Astrocyte (in vitro differentiated cells and primary cell): ENCODE data around the gene SCN8A. TPM values are rescaled to one million over a fixed set of nuclear protein-coding genes. Genes with fewer than 3 reads are reported as not detected.

Source experiments
- DNase-seq: peaks from one replicate; pipeline ENCODE4 v3.0.0-alpha.2; 2010; ENCODE audit warnings: low read depth
- FAIRE-seq: peaks from 2 replicates; lab custom pipeline; 2011; peaks lifted over from hg19 to GRCh38; lab: Jason Lieb, UNC
- H2AFZ ChIP-seq: 2 replicates; pipeline ENCODE4 v1.6.0; 2012; ENCODE audit warnings: low read depth, low read length, inconsistent platforms
- H3K27ac ChIP-seq: 2 replicates; pipeline ENCODE4 v1.5.1; 2011; ENCODE audit warnings: low read depth, low read length, inconsistent platforms
- H3K27me3 ChIP-seq: 2 replicates; pipeline ENCODE4 v1.6.0; 2011; ENCODE audit warnings: low read length, inconsistent platforms; ENCODE audit not compliant: insufficient read depth
- H3K36me3 ChIP-seq: 2 replicates; pipeline ENCODE4 v1.5.1; 2011; ENCODE audit warnings: low read length, inconsistent platforms; ENCODE audit not compliant: insufficient read depth
- H3K4me1 ChIP-seq: 2 replicates; pipeline ENCODE4 v1.5.1; 2011; ENCODE audit warnings: low read length, inconsistent platforms; ENCODE audit not compliant: insufficient read depth
- H3K4me2 ChIP-seq: 2 replicates; pipeline ENCODE4 v1.6.0; 2012; ENCODE audit warnings: low read length, inconsistent platforms
- H3K4me3 ChIP-seq: 2 replicates; pipeline ENCODE4 v1.5.1; 2011; ENCODE audit warnings: low read depth, mild to moderate bottlenecking, low read length, inconsistent platforms; ENCODE audit not compliant: insufficient read depth
- H3K79me2 ChIP-seq: 2 replicates; pipeline ENCODE4 v1.6.0; 2012; ENCODE audit warnings: mild to moderate bottlenecking, low read length, inconsistent platforms; ENCODE audit not compliant: insufficient read depth
- H3K9ac ChIP-seq: 2 replicates; pipeline ENCODE4 v1.6.0; 2012; ENCODE audit warnings: mild to moderate bottlenecking, low read length, inconsistent platforms
- H3K9me3 ChIP-seq: 2 replicates; pipeline ENCODE4 v1.5.1; 2012; ENCODE audit warnings: low read depth, mild to moderate bottlenecking, low read length, inconsistent platforms; ENCODE audit not compliant: insufficient read depth
- H4K20me1 ChIP-seq: 2 replicates; pipeline ENCODE4 v1.6.0; 2012; ENCODE audit warnings: low read length, inconsistent platforms; ENCODE audit not compliant: insufficient read depth
- H3K27ac Mint-ChIP-seq: one replicate; pipeline ENCODE4 v1.8.0; 2021; ENCODE audit warnings: mild to moderate bottlenecking, mixed read lengths; ENCODE audit not compliant: unreplicated experiment
- H3K27me3 Mint-ChIP-seq: one replicate; pipeline ENCODE4 v1.8.0; 2021; ENCODE audit warnings: low read depth, mixed read lengths; ENCODE audit not compliant: unreplicated experiment
- H3K36me3 Mint-ChIP-seq: one replicate; pipeline ENCODE4 v1.8.0; 2021; ENCODE audit warnings: low read depth, mixed read lengths; ENCODE audit not compliant: unreplicated experiment
- H3K4me1 Mint-ChIP-seq: one replicate; pipeline ENCODE4 v1.8.0; 2021; ENCODE audit warnings: low read depth, mixed read lengths; ENCODE audit not compliant: unreplicated experiment
- H3K4me3 Mint-ChIP-seq: one replicate; pipeline ENCODE4 v1.8.0; 2021; ENCODE audit warnings: mild to moderate bottlenecking, moderate library complexity, mixed read lengths; ENCODE audit not compliant: unreplicated experiment
- H3K9me3 Mint-ChIP-seq: one replicate; pipeline ENCODE4 v1.8.0; 2021; ENCODE audit warnings: mild to moderate bottlenecking, mixed read lengths; ENCODE audit not compliant: unreplicated experiment
- EZH2 ChIP-seq: IDR thresholded peaks from 2 replicates; pipeline ENCODE4 v1.6.1; 2012; ENCODE audit warnings: mild to moderate bottlenecking, low read length, inconsistent platforms; ENCODE audit not compliant: insufficient read depth
- total RNA-seq: library from RNA; stranded (reverse); gene quantifications from 2 replicates; pipeline ENCODE4 v1.2.1, GENCODE V29; 2021
- TF ChIP-seq, protein P1 (sequence below): IDR thresholded peaks from 2 replicates; pipeline ENCODE4 v1.5.1; 2011; ENCODE audit warnings: low read depth, mild to moderate bottlenecking, inconsistent platforms, low read length, moderate library complexity; ENCODE audit not compliant: insufficient read depth

Gene SCN8A
- total RNA-seq, 1 donor from 2014 or later, result 6.5 TPM

DNA sequence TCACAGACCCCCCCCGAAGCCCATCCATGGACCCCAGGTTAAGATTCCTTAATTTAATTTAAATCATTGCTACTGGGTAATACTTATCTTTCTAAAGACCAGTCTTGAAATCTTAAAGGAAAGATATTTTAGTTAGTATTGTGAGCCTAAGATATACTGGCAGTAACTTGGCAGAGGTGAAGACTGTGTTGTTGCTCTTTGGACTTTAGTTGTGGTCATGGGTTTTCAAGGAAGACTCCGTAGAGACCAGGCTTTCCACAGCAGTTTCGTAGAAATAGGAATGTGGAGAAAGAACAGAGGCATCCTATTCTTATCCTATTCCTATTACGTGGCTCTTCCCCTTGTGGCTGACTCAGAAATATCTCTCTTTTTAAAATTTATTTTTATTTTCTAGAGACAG lies 99.0 kb downstream of the SCN8A start:
- Mint-ChIP-seq H3K36me3 (no peaks in the 10 kb centered on the region), H3K27ac (no peak overlapping the region), H3K27me3 (no peaks in the 10 kb centered on the region), H3K4me1 (peaks cover 24% of the 10 kb centered on the region), H3K4me3 (no peak overlapping the region), H3K9me3 (no peaks in the 10 kb centered on the region)
- H3K36me3 ChIP-seq, result no peaks in the 10 kb centered on the region
- H3K79me2 ChIP-seq, result no peaks in the 10 kb centered on the region
- no peaks in the 10 kb centered on the region for H3K9me3 ChIP-seq
- no peaks in the 10 kb centered on the region for H3K27me3 ChIP-seq
- H3K4me2 ChIP-seq, result no peak overlapping the region
- no peak overlapping the region for H3K27ac ChIP-seq
- no peak overlapping the region for H3K9ac ChIP-seq
- FAIRE-seq, result no peak
- no peak overlapping the region for H3K4me3 ChIP-seq
- H4K20me1 ChIP-seq, result no peaks in the 10 kb centered on the region
- peaks cover 12% of the 10 kb centered on the region for H3K4me1 ChIP-seq
- H2AFZ ChIP-seq, result no peak overlapping the region
- no peak for DNase-seq
- TF ChIP-seq, protein P1, sequence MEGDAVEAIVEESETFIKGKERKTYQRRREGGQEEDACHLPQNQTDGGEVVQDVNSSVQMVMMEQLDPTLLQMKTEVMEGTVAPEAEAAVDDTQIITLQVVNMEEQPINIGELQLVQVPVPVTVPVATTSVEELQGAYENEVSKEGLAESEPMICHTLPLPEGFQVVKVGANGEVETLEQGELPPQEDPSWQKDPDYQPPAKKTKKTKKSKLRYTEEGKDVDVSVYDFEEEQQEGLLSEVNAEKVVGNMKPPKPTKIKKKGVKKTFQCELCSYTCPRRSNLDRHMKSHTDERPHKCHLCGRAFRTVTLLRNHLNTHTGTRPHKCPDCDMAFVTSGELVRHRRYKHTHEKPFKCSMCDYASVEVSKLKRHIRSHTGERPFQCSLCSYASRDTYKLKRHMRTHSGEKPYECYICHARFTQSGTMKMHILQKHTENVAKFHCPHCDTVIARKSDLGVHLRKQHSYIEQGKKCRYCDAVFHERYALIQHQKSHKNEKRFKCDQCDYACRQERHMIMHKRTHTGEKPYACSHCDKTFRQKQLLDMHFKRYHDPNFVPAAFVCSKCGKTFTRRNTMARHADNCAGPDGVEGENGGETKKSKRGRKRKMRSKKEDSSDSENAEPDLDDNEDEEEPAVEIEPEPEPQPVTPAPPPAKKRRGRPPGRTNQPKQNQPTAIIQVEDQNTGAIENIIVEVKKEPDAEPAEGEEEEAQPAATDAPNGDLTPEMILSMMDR, result no peak
- no peak for TF ChIP-seq EZH2

DNA sequence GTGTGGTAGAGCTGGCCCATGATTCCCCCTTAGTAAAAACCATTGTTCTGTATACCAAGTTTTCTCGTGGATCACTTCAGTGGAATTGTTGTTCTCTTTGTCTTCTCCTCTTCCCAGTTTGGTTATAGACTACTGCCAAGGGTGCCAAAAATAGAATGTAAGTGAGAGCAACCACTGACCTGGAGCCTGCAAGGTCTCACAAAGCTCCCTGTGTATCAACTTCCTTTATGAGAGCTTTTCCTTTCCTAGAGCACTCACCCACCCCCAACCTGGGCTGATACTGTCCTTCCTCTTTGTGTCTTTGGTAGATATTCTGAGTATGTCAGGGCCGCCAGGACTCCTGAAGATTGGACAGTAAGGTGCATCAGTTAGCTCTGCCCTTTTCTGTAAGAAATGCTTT lies 101.0 kb downstream of the SCN8A start:
- Histone ChIP-seq H3K79me2 (no peaks in the 10 kb centered on the region), H3K4me1 (peaks cover 6% of the 10 kb centered on the region), H3K27me3 (no peaks in the 10 kb centered on the region), H3K9me3 (no peaks in the 10 kb centered on the region), H4K20me1 (no peaks in the 10 kb centered on the region), H2AFZ (no peak overlapping the region), H3K27ac (no peak overlapping the region), H3K36me3 (no peaks in the 10 kb centered on the region), H3K9ac (no peak overlapping the region), H3K4me2 (no peak overlapping the region), H3K4me3 (no peak overlapping the region)
- Mint-ChIP-seq H3K36me3 (no peaks in the 10 kb centered on the region), H3K4me1 (peaks cover 20% of the 10 kb centered on the region), H3K9me3 (no peaks in the 10 kb centered on the region), H3K4me3 (no peak overlapping the region), H3K27me3 (no peaks in the 10 kb centered on the region), H3K27ac (no peak overlapping the region)
- FAIRE-seq, result no peak
- TF ChIP-seq, protein P1, result no peak
- TF ChIP-seq EZH2, result no peak
- no peak for DNase-seq

DNA sequence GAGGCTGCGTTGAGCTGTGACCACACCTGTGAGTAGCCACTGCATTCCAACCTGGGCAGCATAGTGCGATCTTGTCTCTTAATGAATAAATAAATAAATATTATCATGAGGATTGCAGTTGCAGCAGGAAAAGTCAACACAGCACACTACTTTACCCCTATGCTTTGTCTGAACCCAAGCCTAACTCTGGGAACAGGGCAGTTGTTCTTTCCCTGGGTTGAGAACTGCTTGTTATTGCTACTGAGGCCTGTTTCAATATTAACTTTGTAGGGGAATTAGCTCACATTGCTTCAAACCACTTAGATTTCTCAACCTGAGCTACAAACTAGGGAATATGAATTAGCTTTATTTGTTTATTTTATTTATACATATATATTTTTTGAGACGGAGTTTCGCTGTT lies 102.5 kb downstream of the SCN8A start:
- Histone ChIP-seq H4K20me1 (no peaks in the 10 kb centered on the region), H3K36me3 (no peaks in the 10 kb centered on the region), H3K9ac (no peak overlapping the region), H3K27me3 (no peaks in the 10 kb centered on the region), H3K27ac (no peak overlapping the region), H3K4me2 (no peak overlapping the region), H3K9me3 (no peaks in the 10 kb centered on the region), H3K4me3 (no peak overlapping the region), H2AFZ (no peak overlapping the region), H3K79me2 (no peaks in the 10 kb centered on the region), H3K4me1 (no peaks in the 10 kb centered on the region)
- DNase-seq, result no peak
- Mint-ChIP-seq H3K36me3 (no peaks in the 10 kb centered on the region), H3K4me1 (peaks cover 12% of the 10 kb centered on the region), H3K4me3 (no peak overlapping the region), H3K27me3 (no peaks in the 10 kb centered on the region), H3K9me3 (no peaks in the 10 kb centered on the region), H3K27ac (no peak overlapping the region)
- TF ChIP-seq, protein P1, result no peak
- TF ChIP-seq EZH2, result no peak
- no peak for FAIRE-seq
